NK-92 (cell line): Measurements from ENCODE around the gene SLC5A2.

Experiments used
- DNase-seq: peaks from one replicate; lab custom pipeline; 2025; ENCODE audit not compliant: unreplicated experiment; lab: John Stamatoyannopoulos, UW

SLC5A2 gene

GRCh38 chr16:31459687-31460581, 23.0 kb upstream of the SLC5A2 start:
- peak; percentile 98 for DNase-seq

- DNase-seq: no peak
Measured at GRCh38 chr16:31460582-31461002, 22.3 kb upstream of the SLC5A2 start.

GRCh38 chr16:31461201-31461920, 21.6 kb upstream of the SLC5A2 start:
- no peak for DNase-seq

GRCh38 chr16:31461921-31462804, 20.8 kb upstream of the SLC5A2 start:
- no peak for DNase-seq

- no peak for DNase-seq
Measured at GRCh38 chr16:31464348-31464769, 18.6 kb upstream of the SLC5A2 start.

- DNase-seq: no peak
Measured at GRCh38 chr16:31464781-31465260, 18.1 kb upstream of the SLC5A2 start.

GRCh38 chr16:31465788-31466370, 17.0 kb upstream of the SLC5A2 start:
- no peak for DNase-seq

GRCh38 chr16:31466381-31466841, 16.5 kb upstream of the SLC5A2 start:
- no peak for DNase-seq

- no peak for DNase-seq
Measured at GRCh38 chr16:31467151-31467773, 15.7 kb upstream of the SLC5A2 start.

- DNase-seq: no peak
Measured at GRCh38 chr16:31467858-31468257, 15.1 kb upstream of the SLC5A2 start.

GRCh38 chr16:31470615-31471014, 12.3 kb upstream of the SLC5A2 start:
- DNase-seq: no peak

GRCh38 chr16:31471241-31471874, 11.6 kb upstream of the SLC5A2 start:
- DNase-seq: no peak

GRCh38 chr16:31471875-31472708, 10.8 kb upstream of the SLC5A2 start, which contains the start of gene TGFB1I1:
Gene TGFB1I1, plus strand, starts transcription at chr16:31472152. Its CDS starts 37 bp downstream, at chr16:31472189.
- DNase-seq: no peak

GRCh38 chr16:31472709-31473203, 10.2 kb upstream of the SLC5A2 start:
- DNase-seq: no peak

GRCh38 chr16:31473264-31473984, 9.5 kb upstream of the SLC5A2 start:
- DNase-seq: no peak

- DNase-seq: no peak
Measured at GRCh38 chr16:31474173-31474714, 8.7 kb upstream of the SLC5A2 start.
